ENCODE results near the gene MMP24OS. TPM values are rescaled to one million over a fixed set of nuclear protein-coding genes. Genes with fewer than 3 reads are reported as not detected.
"Not testable (repeated sequence)": the region's sequence is repeated elsewhere in the genome, so short reads cannot be mapped to it uniquely, and the experiment has no call there.

Gene MMP24OS
- total RNA-seq, 2 donors from 2014 or later = 35.4 to 65.8 TPM

DNA sequence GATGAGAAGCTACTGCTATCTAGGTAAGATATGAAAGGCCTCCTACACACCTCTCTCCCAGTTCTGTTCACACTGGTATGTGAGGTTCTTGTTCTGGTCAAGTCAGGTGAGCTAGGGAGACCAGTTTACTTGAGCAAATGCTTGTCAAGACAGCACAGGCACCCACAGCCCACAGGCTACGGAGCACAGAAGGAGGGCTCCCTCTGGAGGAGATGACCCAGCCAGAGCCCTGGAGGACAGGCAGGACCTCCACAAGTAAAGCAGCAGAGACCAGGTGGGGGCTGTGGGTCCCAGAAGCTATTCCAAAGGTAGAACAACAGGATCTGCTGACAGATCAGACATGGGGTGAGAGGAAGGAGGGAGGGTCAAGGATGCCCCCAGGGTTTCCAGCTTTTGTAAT lies 13.2 kb downstream of the MMP24OS start:
- intact Hi-C loops (cut with DNase I) = loop anchor here (5.0 kb wide), 4 partner anchors 37 to 392 kb away; partner anchors contain the start of genes EDEM2, GGT7 and MMP24
- H3K4me3 ChIP-seq = no peak overlapping the region
- H3K27ac ChIP-seq = peak overlapping the region in 1 of 2 donors; percentile 26
- WGBS = 45% methylated on average over 1 of the region's 1 CpG
- no peak for TF ChIP-seq POLR2AphosphoS5 (IDR thresholded peaks at IDR 0.05)
- TF ChIP-seq, protein P1, sequence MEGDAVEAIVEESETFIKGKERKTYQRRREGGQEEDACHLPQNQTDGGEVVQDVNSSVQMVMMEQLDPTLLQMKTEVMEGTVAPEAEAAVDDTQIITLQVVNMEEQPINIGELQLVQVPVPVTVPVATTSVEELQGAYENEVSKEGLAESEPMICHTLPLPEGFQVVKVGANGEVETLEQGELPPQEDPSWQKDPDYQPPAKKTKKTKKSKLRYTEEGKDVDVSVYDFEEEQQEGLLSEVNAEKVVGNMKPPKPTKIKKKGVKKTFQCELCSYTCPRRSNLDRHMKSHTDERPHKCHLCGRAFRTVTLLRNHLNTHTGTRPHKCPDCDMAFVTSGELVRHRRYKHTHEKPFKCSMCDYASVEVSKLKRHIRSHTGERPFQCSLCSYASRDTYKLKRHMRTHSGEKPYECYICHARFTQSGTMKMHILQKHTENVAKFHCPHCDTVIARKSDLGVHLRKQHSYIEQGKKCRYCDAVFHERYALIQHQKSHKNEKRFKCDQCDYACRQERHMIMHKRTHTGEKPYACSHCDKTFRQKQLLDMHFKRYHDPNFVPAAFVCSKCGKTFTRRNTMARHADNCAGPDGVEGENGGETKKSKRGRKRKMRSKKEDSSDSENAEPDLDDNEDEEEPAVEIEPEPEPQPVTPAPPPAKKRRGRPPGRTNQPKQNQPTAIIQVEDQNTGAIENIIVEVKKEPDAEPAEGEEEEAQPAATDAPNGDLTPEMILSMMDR (IDR thresholded peaks at IDR 0.05) = peak in 2 of 4 experiments; percentile 13 to 17
- H3K27me3 ChIP-seq (replicated peaks; ENCODE audit: insufficient read depth) = no peaks in the 10 kb centered on the region
- peaks cover 7% of the 10 kb centered on the region for H3K4me1 ChIP-seq (replicated peaks)
- no peaks in the 10 kb centered on the region for H3K9me3 ChIP-seq
- no peaks in the 10 kb centered on the region for H3K36me3 ChIP-seq
- no peak for DNase-seq (ENCODE audit: low spot score)

DNA sequence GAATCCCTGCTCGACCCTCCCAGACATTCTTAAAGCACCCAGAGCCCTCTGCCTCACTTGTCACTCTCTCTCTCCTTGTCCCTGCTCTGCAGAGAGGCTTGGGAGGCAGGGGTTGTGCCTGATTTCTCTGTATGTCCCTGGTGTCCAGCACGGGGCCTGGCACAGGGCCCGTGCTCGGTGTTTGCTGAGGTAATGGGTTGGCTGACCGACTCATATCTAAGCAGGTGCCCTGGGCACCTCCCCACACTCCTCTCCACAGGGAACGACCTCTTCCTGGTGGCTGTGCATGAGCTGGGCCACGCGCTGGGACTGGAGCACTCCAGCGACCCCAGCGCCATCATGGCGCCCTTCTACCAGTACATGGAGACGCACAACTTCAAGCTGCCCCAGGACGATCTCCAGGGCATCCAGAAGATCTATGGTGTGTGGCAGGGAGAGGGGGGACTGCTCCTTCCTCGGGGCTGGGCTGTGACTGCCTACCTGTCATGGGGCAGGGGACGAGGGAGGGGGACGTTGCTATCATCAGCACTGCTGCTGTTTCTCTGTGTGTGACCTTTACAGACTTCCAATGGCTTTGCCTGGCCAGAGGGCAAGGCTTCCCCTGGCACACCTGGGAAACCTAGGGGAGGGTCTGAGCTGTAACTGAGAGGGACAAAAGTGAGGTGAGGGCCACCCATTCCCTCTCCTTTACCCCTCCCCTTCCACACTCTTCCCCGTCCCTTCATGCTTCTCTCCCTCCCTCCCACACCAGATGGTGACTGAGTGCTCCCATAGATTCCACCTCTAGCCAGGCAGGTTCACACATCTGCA lies 14.2 kb downstream of the MMP24OS start:
- H3K27me3 ChIP-seq (replicated peaks; ENCODE audit: insufficient read depth) = no peaks in the 10 kb centered on the region
- no peaks in the 10 kb centered on the region for H3K9me3 ChIP-seq
- H3K4me3 ChIP-seq = no peak overlapping the region
- TF ChIP-seq POLR2AphosphoS5 (IDR thresholded peaks at IDR 0.05) = no peak
- DNase-seq (ENCODE audit: low spot score) = peak; percentile 33
- peak overlapping the region; percentile 60 to 67 for H3K27ac ChIP-seq
- peaks cover 7% of the 10 kb centered on the region for H3K4me1 ChIP-seq (replicated peaks)
- WGBS = 58% methylated on average over 16 of the region's 17 CpGs
- intact Hi-C loops (cut with DNase I) = loop anchor here (1.0 to 5.0 kb wide), 2 partner anchors 91 to 391 kb away; partner anchors contain the start of genes GGT7 and PROCR
- H3K36me3 ChIP-seq = no peaks in the 10 kb centered on the region

DNA sequence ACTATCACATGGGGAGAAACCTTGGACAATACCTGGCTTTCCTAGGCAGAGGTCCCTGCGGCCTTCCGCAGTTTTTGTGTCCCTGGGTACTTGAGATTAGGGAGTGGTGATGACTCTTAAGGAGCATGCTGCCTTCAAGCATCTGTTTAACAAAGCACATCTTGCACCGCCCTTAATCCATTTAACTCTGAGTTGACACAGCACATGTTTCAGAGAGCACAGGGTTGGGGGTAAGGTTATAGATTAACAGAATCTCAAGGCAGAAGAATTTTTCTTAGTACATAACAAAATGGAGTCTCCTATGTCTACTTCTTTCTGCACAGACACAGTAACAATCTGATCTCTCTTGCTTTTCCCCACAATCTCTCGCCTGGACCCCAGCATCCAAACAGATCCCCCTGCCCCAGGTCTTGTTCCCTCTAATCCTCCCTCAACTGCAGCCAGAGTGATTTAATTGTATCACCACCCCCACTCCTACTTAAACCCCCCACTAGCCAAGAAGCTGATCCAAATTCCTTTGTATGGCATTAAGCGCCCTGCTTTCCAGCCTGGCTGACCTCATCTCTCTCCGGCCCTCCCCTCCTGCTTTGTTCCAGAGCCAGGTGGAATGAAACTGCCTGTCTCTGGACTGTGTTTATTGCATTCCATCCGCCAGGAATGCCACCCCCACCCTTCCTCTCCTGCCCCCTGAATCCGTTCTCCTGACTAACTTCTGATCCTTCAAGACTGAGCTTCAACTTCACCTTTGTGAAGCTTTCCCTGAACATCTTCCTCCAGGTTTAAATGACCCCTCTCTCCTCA lies 15.0 kb downstream of the MMP24OS start:
- DNase-seq (ENCODE audit: low spot score) = peak; percentile 49
- not testable (repeated sequence) for H3K4me1 ChIP-seq (replicated peaks); H3K9me3 ChIP-seq; H3K27me3 ChIP-seq (replicated peaks; ENCODE audit: insufficient read depth); H3K4me3 ChIP-seq; H3K36me3 ChIP-seq
- 23% methylated on average over 5 of the region's 8 CpGs for WGBS
- peak; percentile 11 for TF ChIP-seq POLR2AphosphoS5 (IDR thresholded peaks at IDR 0.05)
- TF ChIP-seq, protein P1 (IDR thresholded peaks at IDR 0.05) = peak in 1 of 4 experiments; percentile 12
- H3K27ac ChIP-seq = peak overlapping the region; percentile 60 to 67
- intact Hi-C loops (cut with DNase I) = loop anchor here (1.0 to 5.0 kb wide), 2 partner anchors 91 to 391 kb away; partner anchors contain the start of genes GGT7 and PROCR

DNA sequence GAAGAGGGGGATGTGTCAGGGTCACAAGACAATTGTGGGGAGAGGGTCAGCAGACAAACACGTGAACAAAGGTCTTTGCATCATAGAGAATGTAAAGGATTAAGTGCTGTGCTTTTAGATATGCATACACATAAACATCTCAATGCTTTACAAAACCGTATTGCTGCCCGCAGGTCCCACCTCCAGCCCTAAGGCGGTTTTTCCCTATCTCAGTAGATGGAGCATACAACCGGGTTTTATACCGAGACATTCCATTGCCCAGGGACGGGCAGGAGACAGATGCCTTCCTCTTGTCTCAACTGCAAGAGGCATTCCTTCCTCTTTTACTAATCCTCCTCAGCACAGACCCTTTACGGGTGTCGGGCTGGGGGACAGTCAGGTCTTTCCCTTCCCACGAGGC lies 15.6 kb downstream of the MMP24OS start:
- not testable (repeated sequence) for H3K27ac ChIP-seq; H3K9me3 ChIP-seq; DNase-seq (ENCODE audit: low spot score); H3K36me3 ChIP-seq; H3K27me3 ChIP-seq (replicated peaks; ENCODE audit: insufficient read depth); H3K4me1 ChIP-seq (replicated peaks); H3K4me3 ChIP-seq
- intact Hi-C loops (cut with DNase I) = loop anchor here (5.0 kb wide), 1 partner anchor 390 kb away; the partner anchor contains the start of gene GGT7
- 64% methylated on average over 9 of the region's 10 CpGs for WGBS

DNA sequence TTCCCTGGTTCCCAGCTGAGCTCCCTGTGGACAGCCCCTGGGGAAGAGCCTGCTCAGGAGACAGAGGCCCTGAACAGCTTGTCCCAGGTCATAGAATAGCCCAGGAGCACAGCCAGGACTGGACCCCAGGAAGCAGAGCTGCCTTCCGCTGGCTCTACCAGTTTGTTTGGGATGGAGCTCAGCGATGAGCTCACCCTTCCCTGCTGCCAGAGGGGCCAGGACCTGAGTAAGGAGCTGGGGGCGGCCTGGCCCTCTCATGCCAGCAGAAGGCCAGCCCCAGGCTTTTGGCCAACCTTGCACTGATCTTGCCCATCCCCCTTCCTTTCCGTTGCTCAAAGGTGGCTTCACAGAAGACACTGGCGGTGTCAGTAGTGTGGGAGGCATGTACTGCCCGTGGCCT lies 17.5 kb downstream of the MMP24OS start:
- 85% methylated on average over 6 of the region's 6 CpGs for WGBS
- DNase-seq (ENCODE audit: low spot score) = no peak
- H3K27me3 ChIP-seq (replicated peaks; ENCODE audit: insufficient read depth) = no peaks in the 10 kb centered on the region
- H3K36me3 ChIP-seq = no peaks in the 10 kb centered on the region
- TF ChIP-seq POLR2A (IDR thresholded peaks at IDR 0.05) (no peak), POLR2AphosphoS5 (IDR thresholded peaks at IDR 0.05) (no peak)
- TF ChIP-seq, protein P1 (IDR thresholded peaks at IDR 0.05) = no peak
- intact Hi-C loops (cut with DNase I) = loop anchor here (5.0 kb wide), 1 partner anchor 388 kb away; the partner anchor contains the start of gene GGT7
- H3K27ac ChIP-seq = no peak overlapping the region
- H3K9me3 ChIP-seq = no peaks in the 10 kb centered on the region
- no peak overlapping the region for H3K4me3 ChIP-seq
- peaks cover 7% of the 10 kb centered on the region for H3K4me1 ChIP-seq (replicated peaks)
